Sigmoid colon (tissue), 3 donors: ENCODE data around the gene SMIM34.
"Not testable (repeated sequence)": the region's sequence is repeated elsewhere in the genome, so short reads cannot be mapped to it uniquely, and the experiment has no call there.

Experiments
- CTCF ChIP-seq, 4 experiments: fragments of 450-650 bp in 3 of 4; fragments of 200-600 bp in 1 of 4; IDR thresholded peaks; one replicate each; pipeline ENCODE4 v1.5.1; 2016 to 2019; ENCODE audit warnings: antibody characterized with exemption in 4 of 4, mild to moderate bottlenecking in 3 of 4, moderate library complexity in 2 of 4
- POLR2A ChIP-seq, 2 donors: fragments of 450-650 bp; IDR thresholded peaks; one replicate each; pipeline ENCODE4 v1.6.1; 2016; ENCODE audit warnings: antibody characterized with exemption in 2 of 2, mild to moderate bottlenecking in 2 of 2, moderate library complexity in 2 of 2

- TF ChIP-seq CTCF, POLR2A (IDR thresholded peaks at IDR 0.05): not testable (repeated sequence)
These were observed 19.7 kb upstream of the SMIM34 start for GRCh38 chr21:34443486-34443885.
